SK-N-SH (cell line): ENCODE results near the gene HSD17B11. TPM values are rescaled to one million over a fixed set of nuclear protein-coding genes. Genes with fewer than 3 reads are reported as not detected.

ENCODE experiments used
- CTCF ChIA-PET: fragments of 300-600, 350-600 bp; formaldehyde crosslinking; extraction: SDS; loops from one replicate; lab custom pipeline; 2021; lab: Yijun Ruan, JAX
- POLR2A ChIA-PET: fragments of 350-600 bp; sonication (Branson Sonifier 250); formaldehyde crosslinking; extraction: SDS; loops from one replicate; lab custom pipeline; 2020; ENCODE audit warnings: antibody characterized with exemption, inconsistent platforms; lab: Yijun Ruan, JAX
- DNase-seq: peaks from one replicate; pipeline ENCODE4 v3.0.0; 2012
- H2AFZ ChIP-seq: fragments of 200-600 bp; sonication (generic); 2 replicates; pipeline ENCODE4 v1.8.1; 2016; ENCODE audit warnings: antibody characterized with exemption, mild to moderate bottlenecking, low read depth
- H3F3A ChIP-seq: fragments of 200-600 bp; sonication (generic); replicated peaks from 2 replicates; pipeline ENCODE3; 2016; ENCODE audit warnings: antibody characterized with exemption, mild to moderate bottlenecking; ENCODE audit not compliant: insufficient read depth
- H3K27ac ChIP-seq, 2 experiments: fragments of 200-500 bp in 1 of 2; fragments of 200-600 bp in 1 of 2; sonication (Bioruptor generic) in 1 of 2; sonication (generic), shearing (Covaris generic) in 1 of 2; 2 replicates each; pipeline versions ENCODE4 v1.5.1 to v1.6.1; 2014 to 2016; ENCODE audit warnings: low read depth in 2 of 2, inconsistent platforms in 1 of 2, low read length in 1 of 2, mild to moderate bottlenecking in 1 of 2, mixed read lengths in 1 of 2
- H3K27me3 ChIP-seq: fragments of 200-600 bp; sonication (generic), shearing (Covaris generic); 2 replicates; pipeline ENCODE4 v1.6.1; 2016; ENCODE audit warnings: mixed run types; ENCODE audit not compliant: insufficient read depth
- H3K36me3 ChIP-seq, 2 experiments: fragments of 200-500 bp in 1 of 2; fragments of 200-600 bp in 1 of 2; sonication (Bioruptor generic) in 1 of 2; sonication (generic) in 1 of 2; replicated peaks in 1 of 2; 2 replicates each; pipeline versions ENCODE3 to v1.5.1; 2014 to 2016; ENCODE audit warnings: low read length in 1 of 2, mild to moderate bottlenecking in 1 of 2; ENCODE audit not compliant: insufficient read depth in 2 of 2, control insufficient read depth in 1 of 2
- H3K4me1 ChIP-seq, 2 experiments: fragments of 200-500 bp in 1 of 2; fragments of 200-600 bp in 1 of 2; sonication (Bioruptor generic) in 1 of 2; sonication (generic), shearing (Covaris generic) in 1 of 2; 2 replicates each; pipeline versions ENCODE4 v1.5.1 to v1.6.1; 2014 to 2016; ENCODE audit warnings: low read depth in 1 of 2, low read length in 1 of 2, mixed run types in 1 of 2; ENCODE audit not compliant: insufficient read depth in 2 of 2, control insufficient read depth in 1 of 2
- H3K4me2 ChIP-seq: fragments of 200-600 bp; sonication (generic), shearing (Covaris generic); 2 replicates; pipeline ENCODE4 v1.6.1; 2017; ENCODE audit warnings: mixed run types
- H3K4me3 ChIP-seq, 2 experiments: fragments of 200-500 bp in 1 of 2; fragments of 200-600 bp in 1 of 2; sonication (Bioruptor generic) in 1 of 2; sonication (generic), shearing (Covaris generic) in 1 of 2; 2 replicates each; pipeline versions ENCODE4 v1.5.1 to v1.8.1; 2014 to 2016; ENCODE audit warnings: low read depth in 2 of 2, inconsistent platforms in 1 of 2, low read length in 1 of 2, mild to moderate bottlenecking in 1 of 2, mixed read lengths in 1 of 2, moderate library complexity in 1 of 2
- H3K79me2 ChIP-seq: fragments of 200-600 bp; sonication (generic); 2 replicates; pipeline ENCODE4 v1.8.1; 2017; ENCODE audit warnings: mild to moderate bottlenecking; ENCODE audit not compliant: insufficient read depth
- H3K9ac ChIP-seq: fragments of 200-600 bp; sonication (generic); 2 replicates; pipeline ENCODE4 v1.6.1; 2017; ENCODE audit warnings: mixed run types
- H3K9me2 ChIP-seq: fragments of 200-600 bp; sonication (generic); 2 replicates; pipeline ENCODE4 v1.6.1; 2017; ENCODE audit warnings: mixed run types
- H3K9me3 ChIP-seq: fragments of 200-600 bp; sonication (generic); 2 replicates; pipeline ENCODE4 v1.6.1; 2017; ENCODE audit warnings: mixed run types, mild to moderate bottlenecking, moderate library complexity
- H4K20me1 ChIP-seq: fragments of 200-600 bp; sonication (generic); 2 replicates; pipeline ENCODE4 v1.6.1; 2017; ENCODE audit warnings: mild to moderate bottlenecking, mixed run types; ENCODE audit not compliant: insufficient read depth
- CHD2 ChIP-seq: fragments of 150-350 bp; IDR thresholded peaks from 2 replicates; pipeline ENCODE4 v1.6.1; 2018; ENCODE audit warnings: low read length; ENCODE audit not compliant: partially characterized antibody
- ELF1 ChIP-seq: IDR thresholded peaks from 2 replicates; pipeline ENCODE4 v1.4.0; 2012
- EZH2phosphoT487 ChIP-seq: fragments of 200-600 bp; sonication (generic); IDR thresholded peaks from 2 replicates; pipeline ENCODE4 v1.6.1; 2017; ENCODE audit warnings: low read depth, mixed run types, mild to moderate bottlenecking, antibody characterized with exemption, moderate library complexity, borderline replicate concordance
- FOSL2 ChIP-seq: IDR thresholded peaks from 2 replicates; pipeline ENCODE4 v1.4.0; 2012; ENCODE audit warnings: low read depth, mild to moderate bottlenecking, moderate library complexity, borderline replicate concordance
- FOXM1 ChIP-seq: IDR thresholded peaks from 2 replicates; pipeline ENCODE4 v1.4.0; 2012; ENCODE audit warnings: low read depth, mild to moderate bottlenecking
- GABPA ChIP-seq: IDR thresholded peaks from 2 replicates; pipeline ENCODE4 v1.4.0; 2012; ENCODE audit warnings: low read depth, mild to moderate bottlenecking
- GATA2 ChIP-seq: sonication (generic); formaldehyde crosslinking; IDR thresholded peaks from 2 replicates; pipeline ENCODE4 v1.5.0; 2020; ENCODE audit warnings: mild to moderate bottlenecking, missing genetic modification reagents
- JUND ChIP-seq: IDR thresholded peaks from 2 replicates; pipeline ENCODE4 v1.4.0; 2012
- MAX ChIP-seq: IDR thresholded peaks from 2 replicates; pipeline ENCODE4 v1.4.0; 2012; ENCODE audit warnings: low read depth
- MEF2A ChIP-seq: IDR thresholded peaks from 2 replicates; pipeline ENCODE4 v1.4.0; 2012; ENCODE audit warnings: low read depth, borderline replicate concordance
- NFIC ChIP-seq: IDR thresholded peaks from 2 replicates; pipeline ENCODE4 v1.4.0; 2012; ENCODE audit warnings: borderline replicate concordance
- NRF1 ChIP-seq: IDR thresholded peaks from 2 replicates; pipeline ENCODE4 v1.6.1; 2012; ENCODE audit warnings: low read depth, mild to moderate bottlenecking, low read length
- PBX3 ChIP-seq: IDR thresholded peaks from 2 replicates; pipeline ENCODE4; 2012
- POLR2AphosphoS5 ChIP-seq: IDR thresholded peaks from 2 replicates; pipeline ENCODE4 v1.6.1; 2012; ENCODE audit warnings: low read depth, low read length
- RCOR1 ChIP-seq: fragments of 150-350 bp; IDR thresholded peaks from 2 replicates; pipeline ENCODE4 v1.6.1; 2017; ENCODE audit warnings: antibody characterized with exemption, low read length
- RFX5 ChIP-seq: IDR thresholded peaks from 2 replicates; pipeline ENCODE4 v1.6.1; 2012; ENCODE audit warnings: mild to moderate bottlenecking, improper control_type of control experiment, low read length
- RXRA ChIP-seq: IDR thresholded peaks from 2 replicates; pipeline ENCODE4 v1.4.0; 2012; ENCODE audit warnings: low read depth, mild to moderate bottlenecking, borderline replicate concordance
- SIN3A ChIP-seq: IDR thresholded peaks from 2 replicates; pipeline ENCODE4 v1.6.1; 2012; ENCODE audit warnings: low read depth, mild to moderate bottlenecking, low read length, moderate library complexity, borderline replicate concordance
- SMC3 ChIP-seq: IDR thresholded peaks from 2 replicates; pipeline ENCODE4 v1.6.1; 2012; ENCODE audit warnings: low read depth, low read length, improper control_type of control experiment
- TAF1 ChIP-seq: IDR thresholded peaks from 2 replicates; pipeline ENCODE4 v1.6.1; 2012; ENCODE audit warnings: low read depth, mild to moderate bottlenecking, low read length, moderate library complexity, borderline replicate concordance
- TCF12 ChIP-seq: IDR thresholded peaks from 2 replicates; pipeline ENCODE4 v1.4.0; 2012
- USF1 ChIP-seq: IDR thresholded peaks from 2 replicates; pipeline ENCODE4 v1.4.0; 2012; ENCODE audit warnings: low read depth, borderline replicate concordance
- WGBS: methylation state at CpG from one replicate; pipeline ENCODE4 v1.1.6; 2017; ENCODE audit warnings: low lambda C conversion rate; 5-methylcytosine and 5-hydroxymethylcytosine counted together
- polyA plus RNA-seq, 3 experiments: library from polyadenylated mRNA; depleted of rRNA; stranded (reverse); fragments of >200 nt; gene quantifications; 2 replicates each; pipeline ENCODE4 v1.2.3, GENCODE V29; 2012
- TF ChIP-seq, protein P1 (sequence below): fragments of 150-350 bp; IDR thresholded peaks from 2 replicates; pipeline ENCODE4 v1.6.1; 2016; ENCODE audit warnings: mild to moderate bottlenecking, low read depth, low read length

Gene HSD17B11
- polyA plus RNA-seq, 1 of the 3 experiments (the other 2 are of a cell fraction) = 13.2 TPM

GRCh38 chr4:87363552-87363951, 27.4 kb downstream of the HSD17B11 start (continued):
- TF ChIP-seq USF1 (no peak), NFIC (no peak), MAX (no peak), NRF1 (no peak), ELF1 (no peak), TCF12 (no peak), GABPA (no peak), SMC3 (no peak), POLR2AphosphoS5 (no peak), GATA2 (no peak)
- TF ChIP-seq, protein P1, sequence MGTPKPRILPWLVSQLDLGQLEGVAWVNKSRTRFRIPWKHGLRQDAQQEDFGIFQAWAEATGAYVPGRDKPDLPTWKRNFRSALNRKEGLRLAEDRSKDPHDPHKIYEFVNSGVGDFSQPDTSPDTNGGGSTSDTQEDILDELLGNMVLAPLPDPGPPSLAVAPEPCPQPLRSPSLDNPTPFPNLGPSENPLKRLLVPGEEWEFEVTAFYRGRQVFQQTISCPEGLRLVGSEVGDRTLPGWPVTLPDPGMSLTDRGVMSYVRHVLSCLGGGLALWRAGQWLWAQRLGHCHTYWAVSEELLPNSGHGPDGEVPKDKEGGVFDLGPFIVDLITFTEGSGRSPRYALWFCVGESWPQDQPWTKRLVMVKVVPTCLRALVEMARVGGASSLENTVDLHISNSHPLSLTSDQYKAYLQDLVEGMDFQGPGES = no peak

DNA sequence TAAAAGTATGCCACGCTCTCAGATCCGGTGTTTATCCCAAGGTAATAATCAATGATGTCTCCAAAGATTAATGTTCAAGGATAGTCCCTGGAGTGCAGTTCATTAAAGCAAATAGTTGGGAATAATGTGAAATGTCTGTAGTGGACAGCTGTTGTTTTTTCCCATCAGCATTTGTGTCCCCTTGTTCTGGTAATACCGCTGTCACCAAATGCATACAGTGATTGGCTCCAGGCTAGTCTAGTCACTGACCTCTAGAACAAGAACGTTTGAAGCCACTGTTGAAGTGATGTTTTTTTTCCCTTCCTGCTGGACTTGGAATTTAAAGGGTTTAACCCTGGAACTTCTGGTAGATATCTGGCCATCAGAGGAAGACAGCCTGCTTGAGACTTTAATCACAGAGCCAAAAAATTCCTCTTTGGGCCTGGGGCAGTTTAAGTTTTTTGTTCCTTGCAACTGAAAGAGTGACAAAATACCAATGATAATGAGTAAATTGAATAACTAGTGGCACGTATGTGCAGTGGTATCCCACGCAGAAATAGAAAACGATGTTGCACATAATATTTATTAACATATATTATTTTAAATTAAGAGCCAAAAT, 30.6 kb downstream of the HSD17B11 start:
- WGBS = 85% methylated on average over 7 of the region's 7 CpGs
- no peaks in the 10 kb centered on the region for H3K9me2 ChIP-seq
- H3K4me1 ChIP-seq = no peaks in the 10 kb centered on the region
- peaks cover 6% of the 10 kb centered on the region for H3K79me2 ChIP-seq
- no peak for DNase-seq
- TF ChIP-seq MAX (no peak), POLR2AphosphoS5 (no peak), NFIC (no peak), NRF1 (no peak), GATA2 (no peak), MEF2A (no peak)
- no peaks in the 10 kb centered on the region for H4K20me1 ChIP-seq
- ChIA-PET POLR2A (no interaction called here), CTCF (no interaction called here)
- H2AFZ ChIP-seq = no peak overlapping the region
- H3K9ac ChIP-seq = no peak overlapping the region
- no peaks in the 10 kb centered on the region for H3K27me3 ChIP-seq
- peaks cover 5% of the 10 kb centered on the region for H3F3A ChIP-seq
- H3K27ac ChIP-seq = no peak overlapping the region
- H3K36me3 ChIP-seq = peaks cover 40 to 75% of the 10 kb centered on the region in 2 experiments
- H3K9me3 ChIP-seq = no peaks in the 10 kb centered on the region
- H3K4me2 ChIP-seq = no peak overlapping the region
- no peak overlapping the region for H3K4me3 ChIP-seq

DNA sequence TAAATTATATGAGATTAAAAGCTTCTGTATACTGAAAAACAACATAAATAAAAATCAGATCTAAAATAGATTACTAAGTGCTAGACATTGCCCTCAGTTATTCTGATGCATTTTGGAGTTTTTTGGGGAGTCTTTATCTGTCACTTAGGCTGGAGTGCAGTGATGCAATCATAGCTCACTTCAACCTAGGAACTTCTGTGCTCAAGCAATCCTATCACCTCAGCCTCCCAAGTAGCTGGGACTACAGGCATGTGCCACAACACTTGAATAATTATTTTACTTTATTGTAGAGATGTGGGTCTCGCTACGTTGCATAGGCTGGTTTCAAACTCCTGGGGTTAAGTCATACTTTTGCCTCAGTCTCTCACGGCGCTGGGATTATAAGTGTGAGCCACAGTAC, 31.7 kb downstream of the HSD17B11 start:
- CTCF ChIA-PET = interaction anchor here (2.2 kb wide), 1 partner anchor 17 kb away, joined by 12 read pairs; no protein-coding TSS in a partner anchor
- TF ChIP-seq SMC3 = no peak
- TF ChIP-seq EZH2phosphoT487 = no peak
- no peak for TF ChIP-seq GABPA
- no peak for TF ChIP-seq PBX3
- TF ChIP-seq RCOR1 = no peak
- TF ChIP-seq SIN3A = no peak
- no peak for TF ChIP-seq JUND
- TF ChIP-seq NRF1 = no peak
- no peak for TF ChIP-seq RFX5
- TF ChIP-seq FOSL2 = no peak
- no peak for TF ChIP-seq RXRA
- no peak for TF ChIP-seq NFIC
- no peak for TF ChIP-seq FOXM1
- TF ChIP-seq CHD2 = no peak
- TF ChIP-seq TCF12 = no peak
- TF ChIP-seq TAF1 = no peak
- no peak for TF ChIP-seq MEF2A

More for the DNA sequence above, 31.7 kb downstream of the HSD17B11 start:
- no peak overlapping the region for H3K4me2 ChIP-seq
- 99% methylated on average over 4 of the region's 4 CpGs for WGBS
- H3K9ac ChIP-seq = no peak overlapping the region
- no peaks in the 10 kb centered on the region for H4K20me1 ChIP-seq
- peaks cover 35 to 75% of the 10 kb centered on the region in 2 experiments for H3K36me3 ChIP-seq
- no peak overlapping the region for H3K4me3 ChIP-seq
- no peaks in the 10 kb centered on the region for H3K4me1 ChIP-seq
- no peaks in the 10 kb centered on the region for H3K9me3 ChIP-seq
- H2AFZ ChIP-seq = no peak overlapping the region
- peaks cover 6% of the 10 kb centered on the region for H3K79me2 ChIP-seq
- H3F3A ChIP-seq = peaks cover 9% of the 10 kb centered on the region
- no peaks in the 10 kb centered on the region for H3K27me3 ChIP-seq
- no peak overlapping the region for H3K27ac ChIP-seq
- no peak for DNase-seq
- H3K9me2 ChIP-seq = no peaks in the 10 kb centered on the region
- POLR2A ChIA-PET = no interaction called here
